LNCaP clone FGC (cell line): Measurements from ENCODE around the gene MINDY3.
"Not testable (repeated sequence)": the region's sequence is repeated elsewhere in the genome, so short reads cannot be mapped to it uniquely, and the experiment has no call there.

ENCODE experiments used
- DNase-seq: peaks from one replicate; pipeline ENCODE4 v3.0.0-alpha.2; 2011; ENCODE audit warnings: low read depth
- H3K4me3 ChIP-seq: 2 replicates; pipeline ENCODE4 v1.5.1; 2011; ENCODE audit warnings: mild to moderate bottlenecking, low read depth, low read length, control low read depth
- TF ChIP-seq, protein P1 (sequence below): IDR thresholded peaks from 2 replicates; pipeline ENCODE4 v1.5.1; 2012; ENCODE audit warnings: mild to moderate bottlenecking; ENCODE audit not compliant: control insufficient read depth, insufficient read depth; ENCODE audit errors: extremely low read depth

Gene MINDY3

DNA sequence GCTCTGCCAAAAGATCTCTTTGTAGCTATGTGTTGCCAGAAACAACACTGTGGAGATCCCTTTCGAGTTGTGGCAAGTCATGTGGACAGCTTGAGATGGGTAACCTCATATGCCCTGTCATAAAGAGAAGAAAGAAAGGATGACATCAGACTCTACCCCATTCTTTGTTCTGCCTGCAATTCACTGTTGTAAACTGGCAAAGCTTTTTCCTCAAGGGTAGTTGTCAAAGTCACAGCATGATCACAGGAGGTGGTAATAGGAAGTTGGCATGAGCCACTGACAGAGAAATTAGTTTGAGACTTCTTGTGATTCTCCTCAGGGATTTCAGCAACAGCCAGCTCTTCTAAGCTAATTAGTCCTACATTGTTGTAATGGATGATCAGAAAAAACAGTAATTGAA is 19.4 kb upstream of the MINDY3 start:
- no peak overlapping the region for H3K4me3 ChIP-seq
- DNase-seq, result peak; percentile 75
- TF ChIP-seq, protein P1, sequence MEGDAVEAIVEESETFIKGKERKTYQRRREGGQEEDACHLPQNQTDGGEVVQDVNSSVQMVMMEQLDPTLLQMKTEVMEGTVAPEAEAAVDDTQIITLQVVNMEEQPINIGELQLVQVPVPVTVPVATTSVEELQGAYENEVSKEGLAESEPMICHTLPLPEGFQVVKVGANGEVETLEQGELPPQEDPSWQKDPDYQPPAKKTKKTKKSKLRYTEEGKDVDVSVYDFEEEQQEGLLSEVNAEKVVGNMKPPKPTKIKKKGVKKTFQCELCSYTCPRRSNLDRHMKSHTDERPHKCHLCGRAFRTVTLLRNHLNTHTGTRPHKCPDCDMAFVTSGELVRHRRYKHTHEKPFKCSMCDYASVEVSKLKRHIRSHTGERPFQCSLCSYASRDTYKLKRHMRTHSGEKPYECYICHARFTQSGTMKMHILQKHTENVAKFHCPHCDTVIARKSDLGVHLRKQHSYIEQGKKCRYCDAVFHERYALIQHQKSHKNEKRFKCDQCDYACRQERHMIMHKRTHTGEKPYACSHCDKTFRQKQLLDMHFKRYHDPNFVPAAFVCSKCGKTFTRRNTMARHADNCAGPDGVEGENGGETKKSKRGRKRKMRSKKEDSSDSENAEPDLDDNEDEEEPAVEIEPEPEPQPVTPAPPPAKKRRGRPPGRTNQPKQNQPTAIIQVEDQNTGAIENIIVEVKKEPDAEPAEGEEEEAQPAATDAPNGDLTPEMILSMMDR, result no peak

DNA sequence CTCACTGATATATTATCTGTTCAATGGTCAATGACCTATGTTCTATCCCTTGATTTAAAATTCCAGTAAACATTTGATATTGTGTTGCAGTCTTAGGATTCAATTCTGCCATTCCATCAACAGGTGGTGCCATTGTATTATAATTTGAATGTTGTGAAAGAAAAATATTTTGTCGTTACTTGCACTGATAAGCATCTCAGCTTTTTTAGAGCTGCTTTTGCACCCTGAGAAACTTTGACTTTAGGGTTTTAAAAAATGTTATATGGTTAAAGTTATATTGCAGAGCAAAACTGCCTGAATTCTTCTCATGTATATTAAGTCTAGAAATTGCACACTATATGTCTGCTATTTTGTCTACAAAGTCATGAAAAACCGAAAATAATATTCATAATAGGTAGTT is 18.8 kb upstream of the MINDY3 start:
- no peak for DNase-seq
- TF ChIP-seq, protein P1, result peak; percentile 76
- no peak overlapping the region for H3K4me3 ChIP-seq

DNA sequence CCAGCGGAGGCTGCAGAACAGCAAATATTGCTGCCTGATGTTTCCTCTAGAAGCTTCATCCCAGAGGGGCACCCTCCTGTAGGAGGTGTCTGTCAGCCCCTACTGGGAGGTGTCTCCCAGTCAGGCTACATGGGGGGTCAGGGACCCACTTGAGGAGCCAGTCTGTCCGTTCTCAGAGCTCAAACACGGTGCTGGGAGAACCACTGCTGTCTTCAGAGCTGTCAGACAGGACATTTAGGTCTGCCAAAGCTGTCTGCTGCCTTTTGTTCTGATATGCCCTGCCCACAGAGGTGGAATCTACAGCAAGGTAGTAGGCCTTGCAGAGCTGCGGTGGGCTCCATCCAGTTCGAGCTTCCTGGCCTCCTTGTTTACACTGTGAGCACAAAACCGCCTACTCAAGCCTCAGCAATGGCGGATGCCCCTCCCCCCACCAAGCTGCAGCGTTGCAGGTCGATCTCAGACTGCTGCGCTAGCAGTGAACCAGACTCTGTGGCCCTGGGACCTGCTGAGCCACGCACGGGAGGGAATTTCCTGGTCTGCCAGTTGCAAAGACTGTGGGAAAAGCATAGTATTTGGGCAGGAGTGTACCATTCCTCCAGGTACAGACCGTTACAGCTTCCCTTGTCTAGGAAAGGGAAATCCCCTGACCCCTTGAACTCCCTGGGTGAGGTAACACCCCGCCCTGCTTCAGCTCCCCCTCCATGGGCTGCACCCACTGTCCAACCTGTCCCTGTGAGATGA is 17.7 kb upstream of the MINDY3 start:
- TF ChIP-seq, protein P1, result no peak
- no peak for DNase-seq
- H3K4me3 ChIP-seq, result no peak overlapping the region

DNA sequence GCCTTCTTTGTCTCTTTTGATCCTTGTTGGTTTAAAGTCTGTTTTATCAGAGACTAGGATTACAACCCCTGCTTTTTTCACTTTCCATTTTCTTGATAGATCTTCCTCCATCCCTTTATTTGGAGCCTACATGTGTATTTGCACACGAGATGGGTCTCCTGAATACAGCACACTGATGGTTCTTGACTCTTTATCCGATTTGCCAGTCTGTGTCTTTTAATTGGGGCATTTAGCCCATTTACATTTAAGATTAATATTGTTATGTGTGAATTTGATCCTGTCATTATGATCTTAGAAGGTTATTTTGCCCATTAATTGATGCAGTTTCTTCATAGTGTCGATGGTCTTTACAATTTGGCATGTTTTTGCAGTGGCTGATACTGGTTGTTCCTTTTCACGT is 16.0 kb upstream of the MINDY3 start:
- not testable (repeated sequence) for DNase-seq

DNA sequence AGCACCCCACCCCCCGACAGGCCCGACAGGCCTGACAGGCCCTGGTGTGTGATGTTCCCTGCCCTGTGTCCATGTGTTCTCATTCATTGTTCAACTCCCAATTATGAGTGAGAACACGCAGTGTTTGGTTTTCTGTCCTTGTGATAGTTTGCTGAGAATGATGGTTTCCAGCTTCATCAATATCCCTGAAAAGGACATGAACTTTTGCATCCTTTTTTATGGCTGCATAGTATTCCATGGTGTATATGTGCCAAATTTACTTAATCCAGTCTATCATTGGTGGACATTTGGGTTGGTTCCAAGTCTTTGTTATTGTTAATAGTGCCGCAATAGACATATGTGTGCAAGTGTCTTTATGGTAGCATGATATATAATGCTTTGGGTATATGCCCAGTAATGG is 12.3 kb upstream of the MINDY3 start:
- H3K4me3 ChIP-seq, DNase-seq: not testable (repeated sequence)

More for the DNA sequence above, 16.0 kb upstream of the MINDY3 start:
- H3K4me3 ChIP-seq, result not testable (repeated sequence)

DNA sequence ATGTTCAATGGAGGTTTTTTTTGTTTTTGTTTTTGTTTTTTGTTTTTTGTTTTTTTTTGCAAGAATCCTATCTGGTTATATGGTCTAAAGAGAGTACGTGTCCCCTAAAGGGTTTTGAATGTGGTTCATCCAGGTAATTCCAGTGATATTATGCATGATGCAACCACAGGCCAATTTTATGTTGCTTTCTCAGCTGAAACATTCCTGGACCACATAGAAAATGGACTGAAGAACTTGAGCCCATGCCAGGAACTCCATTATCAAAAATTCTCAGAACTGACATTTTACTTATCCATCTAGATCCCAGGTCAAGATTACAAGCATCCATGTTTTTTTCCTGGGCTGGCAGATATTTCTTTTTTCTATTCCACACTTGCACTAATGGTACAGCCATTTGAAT is 11.5 kb upstream of the MINDY3 start:
- TF ChIP-seq, protein P1, result no peak
- DNase-seq, result no peak
- H3K4me3 ChIP-seq, result no peak overlapping the region

DNA sequence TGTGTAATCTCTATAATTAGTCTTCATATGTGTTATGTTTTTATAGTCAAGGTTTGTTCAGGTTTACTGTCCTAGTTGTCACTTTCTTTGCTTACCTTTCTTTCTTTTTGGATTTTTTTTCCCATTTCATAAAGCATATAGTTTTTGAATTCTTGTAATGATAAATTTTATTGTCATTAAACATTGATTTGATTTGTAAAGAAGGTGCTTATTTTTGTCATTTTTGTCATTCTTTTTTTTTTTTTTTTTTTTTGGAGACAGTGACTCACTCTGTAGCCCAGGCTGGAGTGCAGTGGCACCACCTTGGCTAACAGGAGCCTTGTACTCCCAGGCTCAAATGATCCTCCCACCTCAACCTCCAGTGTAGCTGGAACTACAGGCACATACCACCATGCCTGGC is 9.6 kb upstream of the MINDY3 start:
- no peak overlapping the region for H3K4me3 ChIP-seq
- no peak for DNase-seq
- TF ChIP-seq, protein P1, result no peak

DNA sequence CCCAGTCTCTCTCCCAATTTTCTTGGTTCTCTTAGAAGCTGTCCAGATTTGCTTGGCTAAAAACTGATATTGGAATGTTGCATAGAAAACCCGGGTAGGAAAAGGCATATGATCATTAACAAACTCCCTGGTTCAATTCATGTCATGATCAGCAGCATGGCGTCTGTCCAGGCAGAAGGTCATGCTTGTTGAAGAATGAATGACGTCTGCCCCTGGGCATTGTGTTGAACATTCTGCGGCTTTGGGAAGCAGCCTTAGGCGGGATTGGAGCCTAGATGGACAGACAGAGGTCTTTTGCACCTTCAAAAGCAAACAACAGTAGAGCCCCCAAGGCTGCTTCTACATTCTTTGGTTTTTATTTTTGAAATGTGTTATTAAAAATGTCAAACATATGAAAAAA is 7.7 kb upstream of the MINDY3 start:
- TF ChIP-seq, protein P1, result no peak
- no peak overlapping the region for H3K4me3 ChIP-seq
- no peak for DNase-seq
